Right renal cortex interstitium (tissue), 3 donors: ENCODE measurements around the gene MDM1. TPM values are rescaled to one million over a fixed set of nuclear protein-coding genes. Genes with fewer than 3 reads are reported as not detected.

ENCODE experiments used
- DNase-seq, 3 donors: peaks; one replicate each; pipeline ENCODE4 v3.0.0-alpha.2; 2013; ENCODE audit warnings: low read depth in 3 of 3, low spot score in 2 of 3
- polyA plus RNA-seq, 3 donors: library from polyadenylated mRNA; unstranded; fragments of 120-200 nt; gene quantifications; one replicate each; pipeline ENCODE4 v1.2.1, GENCODE V29; 2013; ENCODE audit not compliant: insufficient read length in 3 of 3

MDM1 gene
- polyA plus RNA-seq, 3 donors, result 31.4 to 44.4 (median 36.4) TPM

GRCh38 chr12:68324531-68324930 lies 7.6 kb downstream of the MDM1 start:
- DNase-seq, result no peak

GRCh38 chr12:68321140-68321539 lies 11.0 kb downstream of the MDM1 start:
- no peak for DNase-seq

DNA sequence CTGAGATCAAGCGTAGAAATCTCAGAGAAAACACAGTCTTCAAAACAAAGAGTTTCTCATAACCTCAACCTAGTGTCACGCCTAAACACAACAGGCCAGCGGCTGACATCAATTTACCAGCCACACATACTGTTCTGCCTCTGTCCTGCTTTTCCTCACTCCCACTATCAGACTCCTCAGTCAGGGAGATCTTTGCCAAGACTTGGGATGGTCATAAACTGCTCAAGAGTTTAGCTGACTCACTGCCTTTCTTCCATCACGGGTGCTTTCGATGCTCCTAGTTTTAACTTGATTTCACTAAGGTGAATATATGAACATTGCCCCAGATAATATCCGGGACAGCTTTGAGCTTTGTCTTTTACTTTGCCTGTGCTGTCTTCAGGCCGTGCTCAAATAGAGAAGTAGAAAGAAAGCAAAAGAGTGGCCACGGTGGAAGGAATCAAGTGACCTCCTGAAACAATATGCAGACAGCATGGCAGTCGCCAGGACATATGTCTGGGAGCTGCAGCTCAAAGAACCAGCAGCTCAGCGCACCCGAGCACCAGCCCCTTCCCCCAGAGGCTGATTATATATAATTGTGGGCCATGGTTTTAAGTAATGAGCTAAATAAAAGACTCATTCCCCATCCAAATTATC lies 12.1 kb downstream of the MDM1 start:
- DNase-seq, result no peak

- no peak for DNase-seq
Measured at GRCh38 chr12:68317047-68317667, 15.0 kb downstream of the MDM1 start.

- DNase-seq, result no peak
Measured at GRCh38 chr12:68310370-68310769, 21.8 kb downstream of the MDM1 start.

- no peak for DNase-seq
Measured at GRCh38 chr12:68306564-68306963, 25.6 kb downstream of the MDM1 start.

GRCh38 chr12:68305278-68305677 lies 26.9 kb downstream of the MDM1 start:
- no peak for DNase-seq

DNA sequence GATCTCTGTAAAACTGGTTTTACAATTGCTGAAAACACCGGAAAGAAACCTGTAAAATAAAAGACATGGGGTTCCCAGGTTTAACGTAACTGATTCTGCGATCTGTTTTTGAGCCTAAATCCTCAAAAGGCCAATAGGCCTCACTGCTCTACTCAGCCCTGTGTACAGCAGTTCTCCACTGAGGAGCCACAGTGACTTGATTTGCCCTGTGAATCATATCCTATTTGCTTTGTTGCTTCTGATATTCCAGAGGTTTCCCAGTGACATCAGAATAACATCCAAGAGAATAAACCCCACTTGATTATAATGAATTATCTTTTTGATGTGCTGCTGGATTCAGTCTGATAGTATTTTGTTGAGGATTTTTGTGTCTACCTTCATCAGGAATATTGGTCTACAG lies 27.5 kb downstream of the MDM1 start:
- no peak for DNase-seq

GRCh38 chr12:68303850-68304249 lies 28.3 kb downstream of the MDM1 start:
- DNase-seq, result no peak

GRCh38 chr12:68297929-68298328 lies 34.2 kb downstream of the MDM1 start:
- no peak for DNase-seq

DNA sequence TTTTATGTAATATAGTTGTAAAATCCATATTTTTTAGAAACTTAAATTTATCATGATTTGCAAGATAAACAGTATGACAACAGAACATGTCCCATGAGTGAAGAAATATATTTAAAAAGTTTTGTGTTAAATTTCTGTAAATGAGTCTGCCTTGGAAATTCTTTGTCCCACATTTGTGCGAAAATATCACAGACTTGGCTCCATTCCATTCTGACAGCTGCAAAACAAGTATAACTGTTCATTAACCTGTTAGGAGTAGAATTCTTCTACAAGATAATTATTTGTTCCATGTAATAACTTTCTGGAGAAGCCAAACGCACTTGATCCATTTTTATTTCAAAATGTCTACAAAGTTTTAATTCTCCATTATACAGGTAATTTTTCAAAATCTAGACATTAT lies 37.9 kb downstream of the MDM1 start:
- DNase-seq, result no peak

DNA sequence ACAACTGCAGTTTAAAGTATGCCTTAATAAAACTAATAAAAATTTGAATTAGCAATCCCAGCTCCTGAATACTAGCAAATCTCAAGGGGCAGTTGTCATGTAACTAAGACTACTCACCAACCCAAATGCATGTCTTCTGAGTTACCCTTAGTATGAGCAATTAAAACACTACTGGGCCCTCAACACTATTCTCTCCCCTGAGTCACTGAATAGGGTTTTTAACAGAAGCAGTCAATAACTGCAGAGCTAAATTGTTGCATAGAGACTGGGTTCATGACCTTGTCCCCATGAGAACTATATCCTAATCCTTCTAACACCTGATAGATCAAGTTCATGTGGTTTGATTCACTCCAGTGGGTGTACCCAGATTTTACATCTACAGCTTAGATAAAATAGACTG lies 38.8 kb downstream of the MDM1 start:
- no peak for DNase-seq

DNA sequence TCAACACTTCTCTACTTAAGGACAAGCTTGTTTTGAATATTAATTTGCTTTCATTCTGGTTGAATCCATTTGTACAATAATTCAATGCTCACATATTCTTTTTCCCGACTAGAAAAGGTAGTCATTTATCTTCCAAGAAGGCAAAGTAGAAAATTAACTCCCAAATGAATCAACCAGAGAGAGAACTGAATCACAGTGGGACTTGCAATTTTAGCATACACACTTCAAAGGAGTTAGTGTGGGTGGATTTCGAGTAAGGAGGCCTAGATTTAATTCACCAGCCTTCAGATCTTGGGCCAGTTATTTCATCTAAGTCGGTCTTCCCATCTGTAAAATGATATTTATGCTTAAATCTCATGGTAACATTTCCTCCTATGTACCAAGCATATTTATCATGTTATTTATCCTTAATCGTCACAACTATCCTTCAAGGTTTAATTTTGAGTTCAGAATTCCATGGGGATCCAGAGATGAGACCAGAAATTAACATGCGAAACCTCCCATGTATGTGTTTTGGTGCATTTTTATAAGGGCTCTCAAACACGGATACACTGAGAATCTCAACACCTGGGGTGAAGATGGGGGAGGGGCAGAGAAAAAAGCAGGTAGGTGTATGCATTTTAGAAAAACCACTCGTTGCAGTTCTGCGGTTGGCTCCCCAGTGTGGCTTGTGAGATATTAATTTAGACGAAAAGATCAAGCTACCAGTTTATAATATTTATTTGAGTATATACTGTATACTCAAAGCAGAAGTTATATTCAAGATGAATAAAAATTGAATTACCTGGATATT lies 39.8 kb downstream of the MDM1 start:
- no peak for DNase-seq

DNA sequence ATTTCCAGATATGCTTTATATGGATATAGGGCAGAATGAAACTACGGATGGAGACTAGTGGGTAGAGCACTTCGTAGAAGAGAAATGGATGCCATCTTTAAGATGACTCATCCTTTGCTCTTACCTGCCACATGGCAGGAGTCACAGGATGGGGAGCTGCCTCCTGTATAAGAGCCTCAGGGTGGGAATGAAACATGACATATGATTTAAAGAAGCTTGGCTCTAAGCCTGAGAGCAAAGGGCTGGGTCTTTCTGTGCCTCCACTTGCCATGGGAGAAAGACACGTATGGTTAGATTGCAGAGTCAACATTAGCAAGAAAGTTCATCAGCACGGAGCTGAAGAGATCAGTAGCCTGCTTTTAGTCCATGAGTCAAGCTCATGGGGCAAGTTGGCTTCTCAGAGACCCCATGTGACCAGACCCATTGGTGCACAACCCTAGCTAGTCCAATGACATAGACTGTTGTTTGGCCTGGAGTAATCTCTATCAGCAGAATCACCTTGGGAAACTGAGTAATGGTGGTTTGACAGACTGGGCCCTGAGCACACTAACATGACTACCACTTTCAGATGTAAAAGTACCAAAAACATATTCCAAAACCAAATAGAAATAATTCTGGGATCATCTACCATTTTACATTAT lies 40.6 kb downstream of the MDM1 start:
- DNase-seq, result no peak

GRCh38 chr12:68290126-68290525 lies 42.0 kb downstream of the MDM1 start:
- DNase-seq, result no peak

- no peak for DNase-seq
Measured at GRCh38 chr12:68287106-68287505, 45.1 kb downstream of the MDM1 start.

GRCh38 chr12:68286396-68286795 lies 45.8 kb downstream of the MDM1 start:
- no peak for DNase-seq

DNA sequence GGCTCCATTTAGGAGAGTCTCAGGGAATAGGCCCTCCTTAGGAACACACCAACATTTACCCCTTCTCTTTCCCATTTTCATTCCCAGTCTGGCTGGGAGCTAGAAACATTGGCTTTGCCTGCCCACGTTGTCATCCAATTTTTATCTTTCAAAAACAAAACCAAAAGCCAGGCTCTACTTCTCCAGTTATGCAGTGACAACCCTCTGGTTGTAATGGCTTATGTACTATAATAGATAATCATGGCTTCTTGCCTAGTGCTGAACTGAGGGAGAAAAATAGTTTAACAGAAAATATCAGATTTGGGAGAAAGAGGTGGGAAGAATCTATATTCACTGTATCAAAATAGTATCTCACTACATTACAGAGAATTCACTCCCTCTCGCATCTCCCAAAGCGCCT lies 46.6 kb downstream of the MDM1 start:
- no peak for DNase-seq

- DNase-seq, result no peak
Measured at GRCh38 chr12:68281322-68282077, 50.7 kb downstream of the MDM1 start.

DNA sequence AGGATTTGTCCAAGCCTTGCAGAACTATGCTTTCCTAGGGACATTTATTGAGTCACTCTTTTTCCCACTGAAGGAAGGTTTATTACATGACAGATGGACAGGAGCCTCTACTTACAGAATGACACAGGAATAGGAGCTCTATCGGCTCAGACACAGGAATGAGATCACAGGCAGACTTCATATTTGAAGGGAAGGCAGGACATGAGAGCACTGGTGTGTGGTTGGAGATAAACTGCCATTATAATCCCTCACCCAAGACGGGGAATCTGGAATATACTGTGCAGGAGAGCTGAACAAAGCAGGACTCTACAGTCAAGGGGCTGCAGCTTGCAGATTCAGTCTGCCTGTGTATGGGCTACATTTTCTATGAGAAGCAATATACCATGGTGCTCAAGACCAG lies 51.9 kb downstream of the MDM1 start:
- no peak for DNase-seq
